KMS-11 (cell line): ENCODE results near the gene ADAM12.

Source experiments
- H2AFZ ChIP-seq: fragments of 200-600 bp; sonication (generic); 2 replicates; pipeline ENCODE4 v1.6.1; 2016; ENCODE audit warnings: antibody characterized with exemption, mixed run types, low read depth
- H3K27ac ChIP-seq: fragments of 200-600 bp; sonication (generic); 2 replicates; pipeline ENCODE4 v1.6.1; 2016; ENCODE audit warnings: mild to moderate bottlenecking, mixed run types
- H3K27me3 ChIP-seq: fragments of 200-600 bp; sonication (generic); 2 replicates; pipeline ENCODE4 v1.6.1; 2017; ENCODE audit warnings: mild to moderate bottlenecking, low read depth, mixed run types, moderate library complexity; ENCODE audit not compliant: insufficient read depth
- H3K36me3 ChIP-seq: fragments of 200-600 bp; sonication (generic); 2 replicates; pipeline ENCODE4 v1.6.1; 2017; ENCODE audit warnings: mild to moderate bottlenecking, mixed run types; ENCODE audit not compliant: insufficient read depth
- H3K4me1 ChIP-seq: fragments of 200-600 bp; sonication (generic); 2 replicates; pipeline ENCODE4 v1.6.1; 2016; ENCODE audit warnings: mild to moderate bottlenecking, low read depth, mixed run types; ENCODE audit not compliant: poor library complexity, severe bottlenecking
- H3K4me2 ChIP-seq: fragments of 200-600 bp; sonication (generic); 2 replicates; pipeline ENCODE4 v1.7.0; 2016; ENCODE audit warnings: mild to moderate bottlenecking, mixed run types
- H3K4me3 ChIP-seq: fragments of 200-600 bp; sonication (generic); IDR thresholded peaks from 2 replicates; pipeline ENCODE4 v1.6.1; 2017; ENCODE audit warnings: low read depth, low read length, mixed read lengths; ENCODE audit not compliant: insufficient read depth
- H3K79me2 ChIP-seq: fragments of 200-600 bp; sonication (generic); 2 replicates; pipeline ENCODE4 v1.6.1; 2016; ENCODE audit warnings: low read depth, mixed run types; ENCODE audit not compliant: insufficient read depth
- H3K9ac ChIP-seq: fragments of 200-600 bp; sonication (generic); 2 replicates; pipeline ENCODE4 v1.6.1; 2016; ENCODE audit warnings: mild to moderate bottlenecking, mixed run types
- H4K20me1 ChIP-seq: fragments of 200-600 bp; sonication (generic); 2 replicates; pipeline ENCODE4 v1.6.1; 2016; ENCODE audit warnings: mild to moderate bottlenecking, mixed run types; ENCODE audit not compliant: insufficient read depth
- CTCF ChIP-seq: fragments of 200-600 bp; sonication (generic); conservative IDR thresholded peaks from 2 replicates; pipeline ENCODE4 v1.6.1; 2017; ENCODE audit warnings: low read depth, mild to moderate bottlenecking, antibody characterized with exemption, low read length, moderate library complexity, mixed read lengths

The ADAM12 gene

GRCh38 chr10:126277181-126277580, 111.1 kb downstream of the ADAM12 start:
- Histone ChIP-seq H3K4me3 (no peak overlapping the region), H3K9ac (no peak overlapping the region), H3K36me3 (no peaks in the 10 kb centered on the region), H3K27me3 (no peaks in the 10 kb centered on the region), H3K4me1 (no peaks in the 10 kb centered on the region), H3K79me2 (no peaks in the 10 kb centered on the region), H3K4me2 (no peak overlapping the region), H3K27ac (no peak overlapping the region), H4K20me1 (no peaks in the 10 kb centered on the region), H2AFZ (no peak overlapping the region)
- TF ChIP-seq CTCF = no peak

- TF ChIP-seq CTCF = no peak
- no peak overlapping the region for H3K27ac ChIP-seq
- H3K27me3 ChIP-seq = no peaks in the 10 kb centered on the region
- H2AFZ ChIP-seq = no peak overlapping the region
- no peaks in the 10 kb centered on the region for H3K4me1 ChIP-seq
- no peaks in the 10 kb centered on the region for H3K36me3 ChIP-seq
- H3K4me2 ChIP-seq = no peak overlapping the region
- no peak overlapping the region for H3K4me3 ChIP-seq
- no peaks in the 10 kb centered on the region for H3K79me2 ChIP-seq
- no peak overlapping the region for H3K9ac ChIP-seq
- H4K20me1 ChIP-seq = no peaks in the 10 kb centered on the region
Observed at GRCh38 chr10:126272526-126272925, 115.8 kb downstream of the ADAM12 start.

GRCh38 chr10:126270111-126270510, 118.2 kb downstream of the ADAM12 start:
- H2AFZ ChIP-seq = no peak overlapping the region
- no peak for TF ChIP-seq CTCF
- no peak overlapping the region for H3K4me2 ChIP-seq
- H3K27ac ChIP-seq = no peak overlapping the region
- H3K4me3 ChIP-seq = no peak overlapping the region
- H3K27me3 ChIP-seq = no peaks in the 10 kb centered on the region
- no peaks in the 10 kb centered on the region for H3K79me2 ChIP-seq
- H3K4me1 ChIP-seq = no peaks in the 10 kb centered on the region
- no peak overlapping the region for H3K9ac ChIP-seq
- no peaks in the 10 kb centered on the region for H4K20me1 ChIP-seq
- no peaks in the 10 kb centered on the region for H3K36me3 ChIP-seq

- H3K9ac ChIP-seq = no peak overlapping the region
- no peak for TF ChIP-seq CTCF
- no peaks in the 10 kb centered on the region for H3K36me3 ChIP-seq
- H3K4me3 ChIP-seq = no peak overlapping the region
- no peaks in the 10 kb centered on the region for H4K20me1 ChIP-seq
- H3K4me1 ChIP-seq = no peaks in the 10 kb centered on the region
- H2AFZ ChIP-seq = no peak overlapping the region
- H3K4me2 ChIP-seq = no peak overlapping the region
- no peak overlapping the region for H3K27ac ChIP-seq
- no peaks in the 10 kb centered on the region for H3K79me2 ChIP-seq
- H3K27me3 ChIP-seq = no peaks in the 10 kb centered on the region
Observed at GRCh38 chr10:126268013-126268920, 120.0 kb downstream of the ADAM12 start.
